CMK (cell line): ENCODE results near the gene C11orf65.
"Not testable (repeated sequence)": the region's sequence is repeated elsewhere in the genome, so short reads cannot be mapped to it uniquely, and the experiment has no call there.

Experiments
- DNase-seq: peaks from one replicate; pipeline ENCODE4 v3.0.0-alpha.2; 2010; ENCODE audit warnings: low read depth

C11orf65 gene

GRCh38 chr11:108472681-108473080 lies 5.4 kb upstream of the C11orf65 start:
- DNase-seq, result no peak

- no peak for DNase-seq
Measured at GRCh38 chr11:108468478-108468864, 1.1 kb upstream of the C11orf65 start.

- no peak for DNase-seq
Measured at GRCh38 chr11:108466405-108466804, 924 bp downstream of the C11orf65 start.

- no peak for DNase-seq
Measured at GRCh38 chr11:108453207-108453835, 14.0 kb downstream of the C11orf65 start.

GRCh38 chr11:108441445-108441844 lies 25.9 kb downstream of the C11orf65 start:
- not testable (repeated sequence) for DNase-seq

GRCh38 chr11:108436594-108436993 lies 30.7 kb downstream of the C11orf65 start:
- no peak for DNase-seq

GRCh38 chr11:108435066-108435465 lies 32.3 kb downstream of the C11orf65 start:
- DNase-seq, result no peak

GRCh38 chr11:108432783-108433182 lies 34.5 kb downstream of the C11orf65 start:
- DNase-seq, result no peak

- no peak for DNase-seq
Measured at GRCh38 chr11:108431997-108432396, 35.3 kb downstream of the C11orf65 start.

- DNase-seq, result no peak
Measured at GRCh38 chr11:108431370-108431769, 36.0 kb downstream of the C11orf65 start.

- DNase-seq, result not testable (repeated sequence)
Measured at GRCh38 chr11:108417551-108417950, 49.8 kb downstream of the C11orf65 start.

- no peak for DNase-seq
Measured at GRCh38 chr11:108414958-108415357, 52.4 kb downstream of the C11orf65 start.

- no peak for DNase-seq
Measured at GRCh38 chr11:108405706-108406105, 61.6 kb downstream of the C11orf65 start.

GRCh38 chr11:108403052-108403451 lies 64.3 kb downstream of the C11orf65 start:
- DNase-seq, result no peak

- no peak for DNase-seq
Measured at GRCh38 chr11:108402241-108402640, 65.1 kb downstream of the C11orf65 start.

- DNase-seq, result no peak
Measured at GRCh38 chr11:108398439-108398838, 68.9 kb downstream of the C11orf65 start.

- not testable (repeated sequence) for DNase-seq
Measured at GRCh38 chr11:108396672-108397071, 70.7 kb downstream of the C11orf65 start.

GRCh38 chr11:108394744-108395284 lies 72.5 kb downstream of the C11orf65 start:
- peak; percentile 40 for DNase-seq

GRCh38 chr11:108393046-108393445 lies 74.3 kb downstream of the C11orf65 start:
- no peak for DNase-seq

- DNase-seq, result no peak
Measured at GRCh38 chr11:108392353-108392752, 75.0 kb downstream of the C11orf65 start.

- DNase-seq, result no peak
Measured at GRCh38 chr11:108388576-108388975, 78.8 kb downstream of the C11orf65 start.

- DNase-seq, result not testable (repeated sequence)
Measured at GRCh38 chr11:108373505-108373904, 93.8 kb downstream of the C11orf65 start.

GRCh38 chr11:108370990-108371389 lies 96.3 kb downstream of the C11orf65 start:
- no peak for DNase-seq

- no peak for DNase-seq
Measured at GRCh38 chr11:108370315-108370714, 97.0 kb downstream of the C11orf65 start.
